Embryonic facial prominence (tissue), 1 donor: ENCODE results near the gene CUTA.

Source experiments
- DNase-seq: peaks from one replicate; pipeline ENCODE4 v3.0.0-alpha.2; 2016; ENCODE audit errors: extremely low spot score

Gene CUTA

GRCh38 chr6:33423777-33424176 lies 5.9 kb upstream of the CUTA start:
- no peak for DNase-seq

- no peak for DNase-seq
Observed at GRCh38 chr6:33421344-33421643, 3.4 kb upstream of the CUTA start.

- no peak for DNase-seq
Observed at GRCh38 chr6:33420491-33421343, 2.8 kb upstream of the CUTA start.

- DNase-seq = peak; percentile 80
Observed at GRCh38 chr6:33419580-33420490, 1.9 kb upstream of the CUTA start, which contains the start of gene SYNGAP1. Gene SYNGAP1 (plus strand): TSS chr6:33420065. CDS start chr6:33420265, 200 bp downstream.

GRCh38 chr6:33418690-33419291 lies 884 bp upstream of the CUTA start:
- DNase-seq = no peak

- DNase-seq = no peak
Observed at GRCh38 chr6:33417128-33417902, 592 bp downstream of the CUTA start.

GRCh38 chr6:33416386-33417127 lies 1.4 kb downstream of the CUTA start:
- DNase-seq = no peak

GRCh38 chr6:33415831-33416230 lies 2.1 kb downstream of the CUTA start:
- DNase-seq = no peak

- no peak for DNase-seq
Observed at GRCh38 chr6:33414592-33415271, 3.2 kb downstream of the CUTA start.

- no peak for DNase-seq
Observed at GRCh38 chr6:33413241-33414120, 4.4 kb downstream of the CUTA start.

GRCh38 chr6:33412140-33413009 lies 5.5 kb downstream of the CUTA start:
- DNase-seq = no peak

- no peak for DNase-seq
Observed at GRCh38 chr6:33411632-33412005, 6.3 kb downstream of the CUTA start.

- no peak for DNase-seq
Observed at GRCh38 chr6:33410711-33411631, 6.9 kb downstream of the CUTA start, which contains the start of gene PHF1. Gene PHF1 (plus strand): TSS chr6:33411014. CDS start chr6:33412264, 1,250 bp downstream.

- DNase-seq = peak; percentile 95
Observed at GRCh38 chr6:33410050-33410710, 7.7 kb downstream of the CUTA start.

GRCh38 chr6:33407132-33407718 lies 10.7 kb downstream of the CUTA start:
- no peak for DNase-seq

GRCh38 chr6:33406126-33406525 lies 11.8 kb downstream of the CUTA start:
- no peak for DNase-seq
